ENCODE measurements around the gene CHRM5. TPM values are rescaled to one million over a fixed set of nuclear protein-coding genes. Genes with fewer than 3 reads are reported as not detected.
"Not testable (repeated sequence)": the region's sequence is repeated elsewhere in the genome, so short reads cannot be mapped to it uniquely, and the experiment has no call there.

Gene CHRM5
- total RNA-seq, 1 donor from 2014 or later: not detected

- Mint-ChIP-seq H3K4me1 (ENCODE audit: low read depth) (no peaks in the 10 kb centered on the region), H3K36me3 (ENCODE audit: insufficient read depth) (peaks cover 8% of the 10 kb centered on the region), H3K9me3 (ENCODE audit: low read depth) (peaks cover 4% of the 10 kb centered on the region), H3K27ac (no peak overlapping the region), H3K27me3 (no peaks in the 10 kb centered on the region), H3K4me3 (ENCODE audit: low read depth) (no peak overlapping the region)
- TF ChIP-seq CTCF (IDR thresholded peaks at IDR 0.05; ENCODE audit: unreplicated experiment): no peak
- DNase-seq (ENCODE audit: low spot score, unreplicated experiment): no peak
Measured at GRCh38 chr15:34013746-34014145, 45.4 kb downstream of the CHRM5 start.

- Mint-ChIP-seq H3K27ac (peak overlapping the region; percentile 27), H3K36me3 (ENCODE audit: insufficient read depth) (peaks cover 8% of the 10 kb centered on the region), H3K4me1 (ENCODE audit: low read depth) (no peaks in the 10 kb centered on the region), H3K4me3 (ENCODE audit: low read depth) (no peak overlapping the region), H3K9me3 (ENCODE audit: low read depth) (peaks cover 4% of the 10 kb centered on the region), H3K27me3 (no peaks in the 10 kb centered on the region)
- no peak for TF ChIP-seq CTCF (IDR thresholded peaks at IDR 0.05; ENCODE audit: unreplicated experiment)
- DNase-seq (ENCODE audit: low spot score, unreplicated experiment): no peak
Measured at GRCh38 chr15:34014556-34014955, 46.3 kb downstream of the CHRM5 start.

- H3K27ac Mint-ChIP-seq: no peak overlapping the region
- peaks cover 8% of the 10 kb centered on the region for H3K36me3 Mint-ChIP-seq (ENCODE audit: insufficient read depth)
- no peak for TF ChIP-seq CTCF (IDR thresholded peaks at IDR 0.05; ENCODE audit: unreplicated experiment)
- no peaks in the 10 kb centered on the region for H3K27me3 Mint-ChIP-seq
- peaks cover 4% of the 10 kb centered on the region for H3K9me3 Mint-ChIP-seq (ENCODE audit: low read depth)
- DNase-seq (ENCODE audit: low spot score, unreplicated experiment): no peak
- H3K4me1 Mint-ChIP-seq (ENCODE audit: low read depth): peaks cover under 1% of the 10 kb centered on the region
- no peak overlapping the region for H3K4me3 Mint-ChIP-seq (ENCODE audit: low read depth)
Measured at GRCh38 chr15:34018021-34018645, 49.8 kb downstream of the CHRM5 start.

GRCh38 chr15:34018738-34019137, 50.4 kb downstream of the CHRM5 start:
- H3K36me3 Mint-ChIP-seq (ENCODE audit: insufficient read depth); H3K4me3 Mint-ChIP-seq (ENCODE audit: low read depth); H3K27ac Mint-ChIP-seq; H3K4me1 Mint-ChIP-seq (ENCODE audit: low read depth); H3K9me3 Mint-ChIP-seq (ENCODE audit: low read depth); H3K27me3 Mint-ChIP-seq; DNase-seq (ENCODE audit: low spot score, unreplicated experiment): not testable (repeated sequence)

GRCh38 chr15:34019369-34019990, 51.2 kb downstream of the CHRM5 start:
- no peak for DNase-seq (ENCODE audit: low spot score, unreplicated experiment)
- Mint-ChIP-seq H3K4me3 (ENCODE audit: low read depth) (no peak overlapping the region), H3K36me3 (ENCODE audit: insufficient read depth) (peaks cover 8% of the 10 kb centered on the region), H3K4me1 (ENCODE audit: low read depth) (peaks cover 7% of the 10 kb centered on the region), H3K9me3 (ENCODE audit: low read depth) (peaks cover 4% of the 10 kb centered on the region), H3K27ac (no peak overlapping the region), H3K27me3 (no peaks in the 10 kb centered on the region)
- TF ChIP-seq CTCF (IDR thresholded peaks at IDR 0.05; ENCODE audit: unreplicated experiment): no peak

GRCh38 chr15:34023907-34024306, 55.6 kb downstream of the CHRM5 start:
- Mint-ChIP-seq H3K9me3 (ENCODE audit: low read depth) (peaks cover 11% of the 10 kb centered on the region), H3K36me3 (ENCODE audit: insufficient read depth) (peaks cover 7% of the 10 kb centered on the region), H3K27ac (peak overlapping the region; percentile 18), H3K27me3 (no peaks in the 10 kb centered on the region), H3K4me1 (ENCODE audit: low read depth) (peaks cover 7% of the 10 kb centered on the region), H3K4me3 (ENCODE audit: low read depth) (no peak overlapping the region)
- DNase-seq (ENCODE audit: low spot score, unreplicated experiment): no peak
- no peak for TF ChIP-seq CTCF (IDR thresholded peaks at IDR 0.05; ENCODE audit: unreplicated experiment)

All from progenitor cell of endocrine pancreas (in vitro differentiated cells).